Stimulated activated CD8-positive, alpha-beta memory T cell treated with anti-CD3 and anti-CD28 coated beads, Interleukin-4, amount 100 ng/mL, for 4 hours (primary cell): ENCODE measurements around the gene FKBP14.

Experiments used
- DNase-seq, 2 donors: peaks; one replicate each; pipeline ENCODE4 v3.0.0-alpha.2; 2020; ENCODE audit warnings: low read depth in 2 of 2, low spot score in 1 of 2

FKBP14 gene

GRCh38 chr7:30026229-30027064 is at the start of gene FKBP14:
FKBP14 (minus strand) TSS chr7:30026702; CDS start chr7:30026508, 194 bp downstream.
- DNase-seq = peak; percentile 75 to 86

GRCh38 chr7:30074422-30075030 is 48.0 kb upstream of the FKBP14 start:
- no peak for DNase-seq

- DNase-seq = no peak
Measured at GRCh38 chr7:30072735-30073134, 46.2 kb upstream of the FKBP14 start.

GRCh38 chr7:30070052-30070451 is 43.5 kb upstream of the FKBP14 start:
- DNase-seq = no peak

- no peak for DNase-seq
Measured at GRCh38 chr7:30069096-30069867, 42.8 kb upstream of the FKBP14 start.

GRCh38 chr7:30068117-30068516 is 41.6 kb upstream of the FKBP14 start:
- no peak for DNase-seq

- no peak for DNase-seq
Measured at GRCh38 chr7:30066687-30067086, 40.2 kb upstream of the FKBP14 start.

GRCh38 chr7:30065746-30066145 is 39.2 kb upstream of the FKBP14 start:
- DNase-seq = no peak

GRCh38 chr7:30062587-30062986 is 36.1 kb upstream of the FKBP14 start:
- DNase-seq = no peak

- DNase-seq = peak in 1 of 2 donors; percentile 5
Measured at GRCh38 chr7:30061786-30062185, 35.3 kb upstream of the FKBP14 start.

- DNase-seq = no peak
Measured at GRCh38 chr7:30057741-30058140, 31.2 kb upstream of the FKBP14 start.

- DNase-seq = no peak
Measured at GRCh38 chr7:30053068-30053467, 26.6 kb upstream of the FKBP14 start.

- DNase-seq = no peak
Measured at GRCh38 chr7:30049173-30049572, 22.7 kb upstream of the FKBP14 start.

- DNase-seq = no peak
Measured at GRCh38 chr7:30048582-30048981, 22.1 kb upstream of the FKBP14 start.

- no peak for DNase-seq
Measured at GRCh38 chr7:30047124-30047523, 20.6 kb upstream of the FKBP14 start.

GRCh38 chr7:30046127-30046770 is 19.7 kb upstream of the FKBP14 start:
- no peak for DNase-seq

- DNase-seq = no peak
Measured at GRCh38 chr7:30041526-30042269, 15.2 kb upstream of the FKBP14 start.

- DNase-seq = no peak
Measured at GRCh38 chr7:30040938-30041337, 14.4 kb upstream of the FKBP14 start.

- DNase-seq = no peak
Measured at GRCh38 chr7:30038196-30038980, 11.9 kb upstream of the FKBP14 start.

- DNase-seq = no peak
Measured at GRCh38 chr7:30036220-30036619, 9.7 kb upstream of the FKBP14 start.
